BJ (cell line): ENCODE data around the gene GID4. TPM values are rescaled to one million over a fixed set of nuclear protein-coding genes. Genes with fewer than 3 reads are reported as not detected.

Source experiments
- CTCF ChIA-PET: fragments of 350-600 bp; formaldehyde crosslinking; extraction: SDS; loops from one replicate; lab custom pipeline; 2021; ENCODE audit warnings: antibody characterized with exemption, inconsistent platforms; lab: Yijun Ruan, JAX
- POLR2A ChIA-PET: fragments of 300-600 bp; sonication (Branson Sonifier 250); formaldehyde crosslinking; extraction: SDS; loops from one replicate; lab custom pipeline; 2021; ENCODE audit warnings: antibody characterized with exemption; lab: Charles Lee
- DNase-seq: peaks from one replicate; pipeline ENCODE4 v3.0.0-alpha.2; 2011; ENCODE audit warnings: low read depth
- H3K27me3 ChIP-seq: 2 replicates; pipeline ENCODE4 v1.6.0; 2011; ENCODE audit warnings: low read length; ENCODE audit not compliant: control insufficient read depth, insufficient read depth
- H3K36me3 ChIP-seq: 2 replicates; pipeline ENCODE4 v1.5.1; 2011; ENCODE audit warnings: low read length; ENCODE audit not compliant: control insufficient read depth, insufficient read depth
- H3K4me3 ChIP-seq: 2 replicates; pipeline ENCODE4 v1.5.1; 2011; ENCODE audit warnings: low read depth, mild to moderate bottlenecking, control low read depth, low read length
- polyA plus RNA-seq: library from polyadenylated mRNA; depleted of rRNA; stranded (reverse); fragments of >200 nt; gene quantifications from 2 replicates; pipeline ENCODE4 v1.2.3, GENCODE V29; 2011
- TF ChIP-seq, protein P1 (sequence below): IDR thresholded peaks from 2 replicates; pipeline ENCODE4 v1.5.1; 2011; ENCODE audit warnings: low read depth, mild to moderate bottlenecking, control low read depth, inconsistent platforms, low read length, moderate library complexity; ENCODE audit not compliant: insufficient read depth

GID4 gene
- polyA plus RNA-seq, 1 experiment: 6.9 TPM

DNA sequence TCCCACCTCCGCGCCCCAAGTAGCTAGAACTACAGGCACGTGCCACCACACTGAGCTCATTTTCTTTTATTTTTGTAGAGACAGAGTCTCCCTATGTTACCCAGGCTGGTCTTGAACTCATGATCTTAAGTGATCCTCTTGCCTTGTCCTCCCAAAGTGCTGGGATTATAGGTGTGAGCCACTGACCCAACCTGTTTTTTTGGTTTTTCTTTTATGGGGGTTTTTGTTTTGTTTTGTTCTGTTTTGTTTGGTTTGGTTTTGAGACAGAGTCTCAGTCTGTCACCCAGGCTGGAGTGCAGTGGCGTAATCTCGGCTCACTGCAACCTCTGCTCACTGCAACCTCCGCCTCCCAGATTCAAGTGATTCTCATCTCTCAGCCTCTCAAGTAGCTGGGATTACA is 16.4 kb downstream of the GID4 start:
- POLR2A ChIA-PET: no interaction called here
- CTCF ChIA-PET: interaction anchor here (0.8 to 1.5 kb wide), 5 partner anchors 8 to 23 kb away, joined by 3 to 5 read pairs (median 3); no protein-coding TSS in a partner anchor

DNA sequence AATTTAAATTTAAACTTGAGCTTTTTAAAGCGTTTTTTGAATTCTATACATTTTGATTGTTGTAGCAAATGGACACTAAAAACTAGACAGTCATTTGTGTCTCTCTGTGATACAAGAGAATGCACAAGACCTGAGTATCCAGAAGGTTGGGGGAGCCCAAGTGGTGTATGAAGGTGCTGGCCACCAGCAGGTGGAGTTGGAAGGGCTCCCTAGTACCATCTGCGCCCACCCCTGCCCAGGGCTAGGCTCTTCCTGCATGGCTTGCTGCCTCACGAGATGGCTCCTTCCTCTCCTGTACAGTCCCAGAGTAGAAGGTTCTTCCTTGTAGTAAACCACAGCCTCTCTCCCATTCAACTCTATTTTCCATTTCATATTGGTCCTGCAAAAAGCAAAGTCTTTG is 17.0 kb downstream of the GID4 start:
- H3K36me3 ChIP-seq: peaks cover 18% of the 10 kb centered on the region
- CTCF ChIA-PET: interaction anchor here (0.8 to 1.5 kb wide), 4 partner anchors 10 to 23 kb away, joined by 3 to 5 read pairs (median 3); no protein-coding TSS in a partner anchor
- H3K4me3 ChIP-seq: no peak overlapping the region
- no peak for DNase-seq
- POLR2A ChIA-PET: no interaction called here
- no peaks in the 10 kb centered on the region for H3K27me3 ChIP-seq
- TF ChIP-seq, protein P1, sequence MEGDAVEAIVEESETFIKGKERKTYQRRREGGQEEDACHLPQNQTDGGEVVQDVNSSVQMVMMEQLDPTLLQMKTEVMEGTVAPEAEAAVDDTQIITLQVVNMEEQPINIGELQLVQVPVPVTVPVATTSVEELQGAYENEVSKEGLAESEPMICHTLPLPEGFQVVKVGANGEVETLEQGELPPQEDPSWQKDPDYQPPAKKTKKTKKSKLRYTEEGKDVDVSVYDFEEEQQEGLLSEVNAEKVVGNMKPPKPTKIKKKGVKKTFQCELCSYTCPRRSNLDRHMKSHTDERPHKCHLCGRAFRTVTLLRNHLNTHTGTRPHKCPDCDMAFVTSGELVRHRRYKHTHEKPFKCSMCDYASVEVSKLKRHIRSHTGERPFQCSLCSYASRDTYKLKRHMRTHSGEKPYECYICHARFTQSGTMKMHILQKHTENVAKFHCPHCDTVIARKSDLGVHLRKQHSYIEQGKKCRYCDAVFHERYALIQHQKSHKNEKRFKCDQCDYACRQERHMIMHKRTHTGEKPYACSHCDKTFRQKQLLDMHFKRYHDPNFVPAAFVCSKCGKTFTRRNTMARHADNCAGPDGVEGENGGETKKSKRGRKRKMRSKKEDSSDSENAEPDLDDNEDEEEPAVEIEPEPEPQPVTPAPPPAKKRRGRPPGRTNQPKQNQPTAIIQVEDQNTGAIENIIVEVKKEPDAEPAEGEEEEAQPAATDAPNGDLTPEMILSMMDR: no peak

More for the DNA sequence above, 16.4 kb downstream of the GID4 start:
- Histone ChIP-seq H3K27me3 (no peaks in the 10 kb centered on the region), H3K36me3 (peaks cover 15% of the 10 kb centered on the region), H3K4me3 (no peak overlapping the region)
- TF ChIP-seq, protein P1: no peak
- DNase-seq: no peak

DNA sequence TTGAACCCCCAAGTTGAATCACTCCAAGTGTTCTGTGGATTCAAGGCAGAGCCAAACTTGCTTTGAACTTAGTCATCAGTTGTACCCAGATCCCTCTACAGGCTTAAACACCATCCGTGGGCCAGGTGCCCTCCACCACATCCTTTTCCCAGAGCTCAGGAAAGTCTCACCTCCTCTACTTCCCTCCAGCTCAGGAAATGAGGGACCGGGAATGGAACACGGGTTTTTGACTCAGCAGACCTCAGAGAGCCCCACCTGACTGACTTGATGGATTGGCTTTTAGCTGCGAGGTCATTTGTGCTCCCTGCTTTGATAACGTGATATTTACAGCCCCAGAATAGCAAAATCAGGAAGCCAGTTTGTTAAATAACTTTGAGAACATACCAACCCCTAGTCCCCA is 20.1 kb downstream of the GID4 start:
- TF ChIP-seq, protein P1: no peak
- Histone ChIP-seq H3K4me3 (no peak overlapping the region), H3K27me3 (no peaks in the 10 kb centered on the region), H3K36me3 (peaks cover 18% of the 10 kb centered on the region)
- ChIA-PET POLR2A (no interaction called here), CTCF (interaction anchor here (1.3 kb wide), 1 partner anchor 12 kb away, joined by 4 read pairs; no protein-coding TSS in a partner anchor)
- no peak for DNase-seq

DNA sequence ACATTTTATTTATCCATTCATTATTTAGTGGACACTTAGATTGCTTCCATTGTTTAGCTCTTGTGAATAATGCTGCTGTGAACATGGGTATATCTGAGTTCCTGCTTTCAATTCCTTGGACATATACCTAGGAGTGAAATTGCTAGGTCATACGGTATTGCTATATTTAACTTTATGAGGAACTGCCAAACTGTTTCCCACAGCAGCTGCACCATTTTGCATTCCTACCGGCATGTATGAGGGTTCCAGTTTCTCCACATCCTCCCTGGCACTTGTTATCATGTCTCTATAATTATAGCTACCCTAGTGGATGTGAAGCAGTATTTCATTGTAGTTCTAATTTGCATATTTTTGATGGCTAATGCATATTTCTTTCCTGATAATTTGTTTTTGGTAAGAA is 24.8 kb downstream of the GID4 start:
- no peak overlapping the region for H3K4me3 ChIP-seq
- no peak for DNase-seq
- TF ChIP-seq, protein P1: no peak
- no peaks in the 10 kb centered on the region for H3K27me3 ChIP-seq
- ChIA-PET POLR2A (no interaction called here), CTCF (interaction anchor here (1.1 kb wide), 1 partner anchor 9 kb away, joined by 3 read pairs; no protein-coding TSS in a partner anchor)
- peaks cover 18% of the 10 kb centered on the region for H3K36me3 ChIP-seq

DNA sequence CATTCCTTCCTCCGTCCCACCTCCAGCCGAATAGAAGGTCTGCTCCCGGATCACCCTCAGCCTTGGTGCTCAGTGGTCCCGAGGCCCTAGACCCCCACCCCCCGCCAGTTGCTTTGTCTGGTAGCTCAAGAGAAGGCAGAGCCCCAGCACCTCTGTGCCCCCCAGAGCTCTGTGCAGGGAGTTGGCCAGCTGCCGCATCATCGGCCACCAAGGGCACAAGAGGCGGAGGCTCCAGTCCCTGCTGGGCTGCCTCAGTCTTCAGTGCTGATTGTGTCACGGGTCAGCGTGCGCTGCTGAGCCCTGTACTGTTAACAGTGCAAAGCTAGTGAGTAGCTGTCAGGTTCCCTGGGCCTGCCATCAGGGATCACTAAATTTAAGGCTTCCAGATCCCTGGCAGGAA is 26.3 kb downstream of the GID4 start:
- Histone ChIP-seq H3K4me3 (no peak overlapping the region), H3K27me3 (no peaks in the 10 kb centered on the region), H3K36me3 (peaks cover 16% of the 10 kb centered on the region)
- ChIA-PET POLR2A (no interaction called here), CTCF (interaction anchor here (1.3 kb wide), 1 partner anchor 10 kb away, joined by 3 read pairs; no protein-coding TSS in a partner anchor)
- DNase-seq: no peak
- TF ChIP-seq, protein P1: no peak
